ENCODE measurements around the gene STPG1. TPM values are rescaled to one million over a fixed set of nuclear protein-coding genes. Genes with fewer than 3 reads are reported as not detected.
A peak's percentile ranks its signal among the peaks of the same experiment; 100 is the strongest.

Gene STPG1
- total RNA-seq, 2 experiments from 2014 or later: 7.8 to 11.9 TPM

GRCh38 chr1:24325587-24326449, 87.8 kb downstream of the STPG1 start:
- intact Hi-C loops (cut with DNase I, micrococcal nuclease): no loop called here
- Mint-ChIP-seq H3K27ac (no peak overlapping the region), H3K27me3 (peaks cover 50% of the 10 kb centered on the region), H3K4me1 (peaks cover 16% of the 10 kb centered on the region), H3K36me3 (ENCODE audit: low read depth) (no peaks in the 10 kb centered on the region), H3K9me3 (ENCODE audit: low read depth) (no peaks in the 10 kb centered on the region), H3K4me3 (no peak overlapping the region)
- ATAC-seq: no peak
- ChIA-PET POLR2A (interaction anchor here (0.6 kb wide), 1 partner anchor 898 kb away, joined by 16 read pairs; no protein-coding TSS in a partner anchor), CTCF (interaction anchor here (0.7 to 2.3 kb wide), 3 partner anchors 59 to 127 kb away, joined by 3 to 9 read pairs (median 3); no protein-coding TSS in a partner anchor)
- DNase-seq: no peak

- H3K9me3 Mint-ChIP-seq (ENCODE audit: low read depth): no peaks in the 10 kb centered on the region
- POLR2A ChIA-PET: interaction anchor here (0.6 kb wide), 1 partner anchor 899 kb away, joined by 16 read pairs; no protein-coding TSS in a partner anchor
- CTCF ChIA-PET: interaction anchor here (0.7 to 2.3 kb wide), 2 partner anchors 60 to 66 kb away, joined by 3 to 9 read pairs; no protein-coding TSS in a partner anchor
- DNase-seq (no peak), ATAC-seq (no peak)
- H3K4me1 Mint-ChIP-seq: peaks cover 23% of the 10 kb centered on the region
- H3K27ac Mint-ChIP-seq: no peak overlapping the region
- peaks cover 57% of the 10 kb centered on the region for H3K27me3 Mint-ChIP-seq
- no peaks in the 10 kb centered on the region for H3K36me3 Mint-ChIP-seq (ENCODE audit: low read depth)
- no peak overlapping the region for H3K4me3 Mint-ChIP-seq
- intact Hi-C loops (cut with DNase I, micrococcal nuclease): loop anchor here (5.0 kb wide), 3 partner anchors 42 to 422 kb away; partner anchors contain the start of gene CLIC4 (in 1 of the 2)
Observed at GRCh38 chr1:24324903-24325302, 88.7 kb downstream of the STPG1 start.

GRCh38 chr1:24323281-24323680, 90.3 kb downstream of the STPG1 start:
- DNase-seq (no peak), ATAC-seq (no peak)
- Mint-ChIP-seq H3K27ac (no peak overlapping the region), H3K36me3 (ENCODE audit: low read depth) (no peaks in the 10 kb centered on the region), H3K9me3 (ENCODE audit: low read depth) (no peaks in the 10 kb centered on the region), H3K4me3 (no peak overlapping the region), H3K4me1 (peaks cover 40% of the 10 kb centered on the region), H3K27me3 (peaks cover 73% of the 10 kb centered on the region)
- POLR2A ChIA-PET: no interaction called here
- intact Hi-C loops (cut with DNase I, micrococcal nuclease): loop anchor here (2.0 to 5.0 kb wide), 4 partner anchors 44 to 424 kb away; partner anchors contain the start of gene CLIC4 (in 1 of the 2)
- CTCF ChIA-PET: interaction anchor here (0.8 to 4.7 kb wide), 4 partner anchors 13 to 1962 kb away, joined by 4 to 22 read pairs (median 7); no protein-coding TSS in a partner anchor

- Mint-ChIP-seq H3K4me1 (peaks cover 40% of the 10 kb centered on the region), H3K36me3 (ENCODE audit: low read depth) (no peaks in the 10 kb centered on the region), H3K4me3 (peak overlapping the region; percentile 62), H3K27me3 (peaks cover 74% of the 10 kb centered on the region), H3K27ac (peak overlapping the region; percentile 51), H3K9me3 (ENCODE audit: low read depth) (no peaks in the 10 kb centered on the region)
- DNase-seq (no peak), ATAC-seq (no peak)
- CTCF ChIA-PET: interaction anchor here (0.7 to 4.7 kb wide), 11 partner anchors 13 to 917 kb away, joined by 3 to 22 read pairs (median 4); no protein-coding TSS in a partner anchor
- POLR2A ChIA-PET: interaction anchor here (0.8 kb wide), 1 partner anchor 68 kb away, joined by 3 read pairs; no protein-coding TSS in a partner anchor
- intact Hi-C loops (cut with DNase I, micrococcal nuclease): loop anchor here (1.0 to 5.0 kb wide), 5 partner anchors 45 to 425 kb away; partner anchors contain the start of gene CLIC4 (in 1 of the 2)
Observed at GRCh38 chr1:24322470-24323177, 91.0 kb downstream of the STPG1 start.

GRCh38 chr1:24321697-24322469, 91.7 kb downstream of the STPG1 start:
- no peaks in the 10 kb centered on the region for H3K36me3 Mint-ChIP-seq (ENCODE audit: low read depth)
- peaks cover 70% of the 10 kb centered on the region for H3K27me3 Mint-ChIP-seq
- H3K4me3 Mint-ChIP-seq: peak overlapping the region; percentile 62
- H3K4me1 Mint-ChIP-seq: peaks cover 40% of the 10 kb centered on the region
- peak overlapping the region; percentile 51 for H3K27ac Mint-ChIP-seq
- POLR2A ChIA-PET: interaction anchor here (0.7 to 0.8 kb wide), 2 partner anchors 29 to 68 kb away, joined by 3 read pairs; no protein-coding TSS in a partner anchor
- ATAC-seq (peak; percentile 76), DNase-seq (peak; percentile 87)
- no peaks in the 10 kb centered on the region for H3K9me3 Mint-ChIP-seq (ENCODE audit: low read depth)
- CTCF ChIA-PET: interaction anchor here (0.6 to 4.7 kb wide), 14 partner anchors 29 to 918 kb away, joined by 3 to 22 read pairs (median 4); no protein-coding TSS in a partner anchor
- intact Hi-C loops (cut with DNase I, micrococcal nuclease): loop anchor here (1.0 to 5.0 kb wide), 5 partner anchors 45 to 425 kb away; partner anchors contain the start of gene CLIC4 (in 1 of the 2)

GRCh38 chr1:24321126-24321525, 92.5 kb downstream of the STPG1 start:
- H3K27ac Mint-ChIP-seq: no peak overlapping the region
- H3K36me3 Mint-ChIP-seq (ENCODE audit: low read depth): no peaks in the 10 kb centered on the region
- intact Hi-C loops (cut with DNase I, micrococcal nuclease): loop anchor here (5.0 kb wide), 3 partner anchors 46 to 426 kb away; partner anchors contain the start of gene CLIC4 (in 1 of the 2)
- H3K4me1 Mint-ChIP-seq: peaks cover 40% of the 10 kb centered on the region
- H3K9me3 Mint-ChIP-seq (ENCODE audit: low read depth): no peaks in the 10 kb centered on the region
- CTCF ChIA-PET: interaction anchor here (0.6 to 4.7 kb wide), 8 partner anchors 30 to 249 kb away, joined by 3 to 22 read pairs (median 4); no protein-coding TSS in a partner anchor
- ATAC-seq (no peak), DNase-seq (no peak)
- H3K4me3 Mint-ChIP-seq: peak overlapping the region; percentile 62
- H3K27me3 Mint-ChIP-seq: peaks cover 66% of the 10 kb centered on the region
- POLR2A ChIA-PET: interaction anchor here (0.7 kb wide), 1 partner anchor 30 kb away, joined by 3 read pairs; no protein-coding TSS in a partner anchor

- intact Hi-C loops (cut with DNase I, micrococcal nuclease): loop anchor here (5.0 kb wide), 3 partner anchors 47 to 427 kb away; partner anchors contain the start of gene CLIC4 (in 1 of the 2)
- peaks cover 62% of the 10 kb centered on the region for H3K27me3 Mint-ChIP-seq
- ATAC-seq (no peak), DNase-seq (no peak)
- no peak overlapping the region for H3K27ac Mint-ChIP-seq
- ChIA-PET CTCF (interaction anchor here (0.7 to 4.7 kb wide), 11 partner anchors 10 to 170 kb away, joined by 3 to 22 read pairs (median 4); partner anchors contain the start of gene NIPAL3), POLR2A (interaction anchor here (0.5 to 1.3 kb wide), 2 partner anchors 95 to 1595 kb away, joined by 3 read pairs; partner anchors contain the start of gene NIPAL3)
- H3K4me3 Mint-ChIP-seq: no peak overlapping the region
- H3K9me3 Mint-ChIP-seq (ENCODE audit: low read depth): no peaks in the 10 kb centered on the region
- H3K36me3 Mint-ChIP-seq (ENCODE audit: low read depth): no peaks in the 10 kb centered on the region
- peaks cover 40% of the 10 kb centered on the region for H3K4me1 Mint-ChIP-seq
Observed at GRCh38 chr1:24319962-24320361, 93.6 kb downstream of the STPG1 start.

GRCh38 chr1:24319312-24319863, 94.2 kb downstream of the STPG1 start, which contains the start of gene GRHL3:
Gene GRHL3 (plus strand): TSS chr1:24319357. CDS start chr1:24319552, 195 bp downstream.
- ATAC-seq (no peak), DNase-seq (peak; percentile 35)
- Mint-ChIP-seq H3K4me1 (peaks cover 40% of the 10 kb centered on the region), H3K4me3 (no peak within 1 kb of the TSS), H3K36me3 (ENCODE audit: low read depth) (no peaks in the 10 kb centered on the region), H3K9me3 (ENCODE audit: low read depth) (no peaks in the 10 kb centered on the region), H3K27me3 (peaks cover 62% of the 10 kb centered on the region), H3K27ac (no peak within 1 kb of the TSS)
- CTCF ChIA-PET: interaction anchor here (0.7 to 4.7 kb wide), 7 partner anchors 10 to 143 kb away, joined by 3 to 22 read pairs (median 4); partner anchors contain the start of gene NIPAL3
- intact Hi-C loops (cut with DNase I, micrococcal nuclease): no loop called here
- POLR2A ChIA-PET: interaction anchor here (1.3 kb wide), 1 partner anchor 96 kb away, joined by 3 read pairs; the partner anchor contains the start of gene NIPAL3

GRCh38 chr1:24318615-24319311, 94.8 kb downstream of the STPG1 start:
- ATAC-seq (no peak), DNase-seq (no peak)
- Mint-ChIP-seq H3K4me3 (no peak overlapping the region), H3K4me1 (peaks cover 40% of the 10 kb centered on the region), H3K9me3 (ENCODE audit: low read depth) (no peaks in the 10 kb centered on the region), H3K27ac (no peak overlapping the region), H3K36me3 (ENCODE audit: low read depth) (no peaks in the 10 kb centered on the region), H3K27me3 (peaks cover 59% of the 10 kb centered on the region)
- intact Hi-C loops (cut with DNase I, micrococcal nuclease): no loop called here
- CTCF ChIA-PET: interaction anchor here (0.7 to 4.7 kb wide), 4 partner anchors 9 to 118 kb away, joined by 3 to 22 read pairs (median 4); partner anchors contain the start of gene NIPAL3
- POLR2A ChIA-PET: interaction anchor here (0.5 kb wide), 1 partner anchor 109 kb away, joined by 6 read pairs; no protein-coding TSS in a partner anchor

All from activated CD4-positive, alpha-beta T cell treated with anti-CD3 and anti-CD28 coated beads for 36 hours (primary cell).